ENCODE measurements around the gene PIGO.

Gene PIGO

GRCh38 chr9:35096035-35096849 lies at the start of gene PIGO:
TSS of gene PIGO (minus strand) at chr9:35096591. CDS start at chr9:35095565, 1,026 bp downstream.
- DNase-seq, result peak; percentile 49

GRCh38 chr9:35142037-35142436 lies 45.6 kb upstream of the PIGO start:
- DNase-seq, result no peak

- DNase-seq, result no peak
Observed at GRCh38 chr9:35140093-35140492, 43.7 kb upstream of the PIGO start.

- DNase-seq, result no peak
Observed at GRCh38 chr9:35136866-35137265, 40.5 kb upstream of the PIGO start.

GRCh38 chr9:35135988-35136387 lies 39.6 kb upstream of the PIGO start:
- no peak for DNase-seq

GRCh38 chr9:35134920-35135319 lies 38.5 kb upstream of the PIGO start:
- DNase-seq, result no peak

GRCh38 chr9:35116898-35117551 lies 20.6 kb upstream of the PIGO start:
- DNase-seq, result peak; percentile 77

- DNase-seq, result no peak
Observed at GRCh38 chr9:35116539-35116897, 20.1 kb upstream of the PIGO start.

GRCh38 chr9:35115680-35116538 lies 19.5 kb upstream of the PIGO start, which contains the start of gene ATOSB:
TSS of gene ATOSB (minus strand) at chr9:35115862. CDS start at chr9:35108274, 7,588 bp downstream.
- DNase-seq, result peak; percentile 87

- DNase-seq, result no peak
Observed at GRCh38 chr9:35114840-35115628, 18.6 kb upstream of the PIGO start.

GRCh38 chr9:35114113-35114839 lies 17.9 kb upstream of the PIGO start:
- DNase-seq, result no peak

GRCh38 chr9:35112257-35113020 lies 16.0 kb upstream of the PIGO start:
- no peak for DNase-seq

GRCh38 chr9:35111001-35111933 lies 14.9 kb upstream of the PIGO start:
- DNase-seq, result peak; percentile 97

GRCh38 chr9:35110327-35110761 lies 14.0 kb upstream of the PIGO start:
- no peak for DNase-seq

- no peak for DNase-seq
Observed at GRCh38 chr9:35108946-35109575, 12.7 kb upstream of the PIGO start.

GRCh38 chr9:35108461-35108860 lies 12.1 kb upstream of the PIGO start:
- no peak for DNase-seq

GRCh38 chr9:35107297-35108290 lies 11.2 kb upstream of the PIGO start:
- no peak for DNase-seq

- DNase-seq, result no peak
Observed at GRCh38 chr9:35106343-35106730, 9.9 kb upstream of the PIGO start.

Data from NCI-H1048 (cell line).